ENCODE measurements around the gene CBLL1.

CBLL1 gene

GRCh38 chr7:107743567-107744344 is at the start of gene CBLL1:
TSS of gene CBLL1 (plus strand) at chr7:107744142. CDS start at chr7:107744164, 22 bp downstream.
- peak; percentile 84 for DNase-seq (ENCODE audit: low read depth)
- TF ChIP-seq CTCF (conservative IDR thresholded peaks at IDR 0.05; ENCODE audit: low read depth, low read length): peak; percentile 70
- peak within 1 kb of the TSS; percentile 94 for H3K4me3 ChIP-seq (ENCODE audit: low read length)

- TF ChIP-seq CTCF (conservative IDR thresholded peaks at IDR 0.05; ENCODE audit: low read depth, low read length): no peak
- H3K4me3 ChIP-seq (ENCODE audit: low read length): no peak overlapping the region
- no peak for DNase-seq (ENCODE audit: low read depth)
Measured at GRCh38 chr7:107694386-107694785, 49.6 kb upstream of the CBLL1 start.

- no peak for TF ChIP-seq CTCF (conservative IDR thresholded peaks at IDR 0.05; ENCODE audit: low read depth, low read length)
- DNase-seq (ENCODE audit: low read depth): no peak
- H3K4me3 ChIP-seq (ENCODE audit: low read length): no peak overlapping the region
Measured at GRCh38 chr7:107696330-107696946, 47.5 kb upstream of the CBLL1 start.

GRCh38 chr7:107697321-107698049 is 46.5 kb upstream of the CBLL1 start:
- no peak for DNase-seq (ENCODE audit: low read depth)
- H3K4me3 ChIP-seq (ENCODE audit: low read length): no peak overlapping the region
- no peak for TF ChIP-seq CTCF (conservative IDR thresholded peaks at IDR 0.05; ENCODE audit: low read depth, low read length)

GRCh38 chr7:107700570-107700969 is 43.4 kb upstream of the CBLL1 start:
- no peak for TF ChIP-seq CTCF (conservative IDR thresholded peaks at IDR 0.05; ENCODE audit: low read depth, low read length)
- DNase-seq (ENCODE audit: low read depth): no peak
- H3K4me3 ChIP-seq (ENCODE audit: low read length): no peak overlapping the region

- TF ChIP-seq CTCF (conservative IDR thresholded peaks at IDR 0.05; ENCODE audit: low read depth, low read length): no peak
- no peak for DNase-seq (ENCODE audit: low read depth)
- no peak overlapping the region for H3K4me3 ChIP-seq (ENCODE audit: low read length)
Measured at GRCh38 chr7:107701191-107701590, 42.8 kb upstream of the CBLL1 start.

Measured in retinal pigment epithelial cell (primary cell).